B cell (primary cell): ENCODE results near the gene HEYL. TPM values are rescaled to one million over a fixed set of nuclear protein-coding genes. Genes with fewer than 3 reads are reported as not detected.

ENCODE experiments used
- ATAC-seq: fragments of 200-7000 bp; cut with Tn5 transposase; one replicate; pipeline ENCODE4 v1.10.0; 2021; ENCODE audit warnings: low read depth, mild to moderate bottlenecking, moderate number of reproducible peaks, moderate library complexity
- CTCF ChIA-PET: fragments of 350-600 bp; sonication (Branson Sonifier 250); formaldehyde crosslinking; loops from one replicate; lab custom pipeline; 2021; ENCODE audit warnings: antibody characterized with exemption, inconsistent platforms; lab: Charles Lee
- POLR2A ChIA-PET: fragments of 350-600 bp; sonication (Branson Sonifier 250); formaldehyde crosslinking; loops from one replicate; lab custom pipeline; 2021; ENCODE audit warnings: antibody characterized with exemption; lab: Charles Lee
- DNase-seq: peaks from one replicate; pipeline ENCODE4 v3.0.0; 2013
- H2AFZ ChIP-seq: 2 replicates; pipeline ENCODE4 v1.6.1; 2012; ENCODE audit warnings: mild to moderate bottlenecking, low read depth, low read length; ENCODE audit not compliant: insufficient read depth, poor library complexity, severe bottlenecking
- H3K27ac ChIP-seq, 2 donors: 1 replicate in 1 of 2; 2 replicates in 1 of 2; pipeline ENCODE4 v1.5.1; 2012 to 2013; ENCODE audit warnings: low read length in 2 of 2, mild to moderate bottlenecking in 2 of 2, moderate library complexity in 1 of 2
- H3K27me3 ChIP-seq, 4 experiments: fragments of 200-600 bp in 1 of 4; sonication (generic) in 1 of 4; replicated peaks in 1 of 4; 1 replicate in 2 of 4; 2 replicates in 2 of 4; pipeline versions ENCODE4 v1.6.1 to v1.7.0; 2013 to 2016; ENCODE audit warnings: low read length in 3 of 4, mild to moderate bottlenecking in 2 of 4, mixed read lengths in 1 of 4, moderate library complexity in 1 of 4; ENCODE audit not compliant: insufficient read depth in 4 of 4, control insufficient read depth in 3 of 4; ENCODE audit errors: control extremely low read depth in 1 of 4
- H3K36me3 ChIP-seq, 2 experiments: replicated peaks in 1 of 2; 1 replicate in 1 of 2; 2 replicates in 1 of 2; pipeline versions ENCODE4 v1.6.1 to v1.7.1; 2013; ENCODE audit warnings: low read length in 1 of 2; ENCODE audit not compliant: insufficient read depth in 2 of 2, control insufficient read depth in 1 of 2; ENCODE audit errors: control extremely low read depth in 1 of 2, extremely low read depth in 1 of 2
- H3K4me1 ChIP-seq, 2 donors: fragments of 200-600 bp in 1 of 2; sonication (generic) in 1 of 2; 1 replicate in 1 of 2; 2 replicates in 1 of 2; pipeline versions ENCODE4 v1.5.1 to v1.6.1; 2013 to 2017; ENCODE audit warnings: low read length in 2 of 2; ENCODE audit not compliant: control insufficient read depth in 2 of 2, insufficient read depth in 2 of 2
- H3K4me2 ChIP-seq: replicated peaks from 2 replicates; pipeline ENCODE3; 2012; ENCODE audit warnings: mild to moderate bottlenecking, low read depth, low read length; ENCODE audit not compliant: poor library complexity, severe bottlenecking
- H3K4me3 ChIP-seq, 5 experiments: fragments of 200-600 bp in 1 of 5; sonication (generic) in 1 of 5; 1 replicate in 3 of 5; 2 replicates in 2 of 5; pipeline versions ENCODE4 v1.5.1 to v1.7.0; 2011 to 2016; ENCODE audit warnings: low read length in 4 of 5, mild to moderate bottlenecking in 4 of 5, low read depth in 2 of 5, control low read depth in 1 of 5, moderate library complexity in 1 of 5; ENCODE audit not compliant: insufficient read depth in 1 of 5; ENCODE audit errors: control extremely low read depth in 1 of 5, extremely low read depth in 1 of 5
- H3K79me2 ChIP-seq: fragments of 200-600 bp; sonication (generic); one replicate; pipeline ENCODE4 v1.6.0; 2016; ENCODE audit warnings: low read length; ENCODE audit not compliant: control insufficient read depth, insufficient read depth
- H3K9ac ChIP-seq: fragments of 200-600 bp; sonication (generic); 2 replicates; pipeline ENCODE4 v1.6.1; 2017; ENCODE audit warnings: mild to moderate bottlenecking, low read length, moderate library complexity
- H3K9me3 ChIP-seq, 3 donors: one replicate each; pipeline versions ENCODE4 v1.6.1 to v1.7.1; 2013; ENCODE audit warnings: low read length in 2 of 3; ENCODE audit not compliant: control insufficient read depth in 2 of 3, insufficient read depth in 1 of 3; ENCODE audit errors: control extremely low read depth in 1 of 3
- H4K20me1 ChIP-seq: 2 replicates; pipeline ENCODE4 v1.6.0; 2012; ENCODE audit warnings: mild to moderate bottlenecking, low read length; ENCODE audit not compliant: insufficient read depth, control insufficient read depth, poor library complexity, severe bottlenecking
- H3K27ac Mint-ChIP-seq: one replicate; pipeline ENCODE4 v1.8.0; 2021; ENCODE audit warnings: mixed read lengths
- H3K27me3 Mint-ChIP-seq: one replicate; pipeline ENCODE4 v1.8.0; 2021; ENCODE audit warnings: mixed read lengths
- H3K4me1 Mint-ChIP-seq: one replicate; pipeline ENCODE4 v1.8.0; 2021; ENCODE audit warnings: mixed read lengths
- H3K4me3 Mint-ChIP-seq: one replicate; pipeline ENCODE4 v1.8.0; 2021; ENCODE audit warnings: mixed read lengths
- H3K9me3 Mint-ChIP-seq: one replicate; pipeline ENCODE4 v1.8.0; 2022; ENCODE audit warnings: mixed read lengths; ENCODE audit not compliant: insufficient read depth
- CTCF ChIP-seq: fragments of 200-600 bp; IDR thresholded peaks from one replicate; pipeline ENCODE4 v1.8.0; 2022; ENCODE audit warnings: antibody characterized with exemption, mild to moderate bottlenecking
- EZH2 ChIP-seq: IDR thresholded peaks from 2 replicates; pipeline ENCODE4 v1.6.1; 2012; ENCODE audit warnings: borderline replicate concordance, low read depth, mild to moderate bottlenecking, moderate library complexity, low read length; ENCODE audit not compliant: insufficient read depth, poor library complexity, severe bottlenecking
- WGBS: methylation state at CpG from one replicate; pipeline ENCODE4 v1.1.5; 2013; ENCODE audit warnings: missing lambda C conversion rate; ENCODE audit not compliant: insufficient coverage; 5-methylcytosine and 5-hydroxymethylcytosine counted together
- intact Hi-C: fragments of 100-400 bp; cut with micrococcal nuclease; formaldehyde crosslinking; loops from one replicate; pipeline ENCODE4 v1.10.0; 2022
- polyA plus RNA-seq: library from polyadenylated mRNA; depleted of rRNA; stranded (reverse); fragments of >200 nt; gene quantifications from 2 replicates; pipeline ENCODE4 v1.2.3, GENCODE V29; 2012
- total RNA-seq, 2 donors: library from RNA; stranded (reverse); fragments of 120-200 nt in 1 of 2; gene quantifications; 1 replicate in 1 of 2; 2 replicates in 1 of 2; pipeline versions ENCODE4 v1.2.3 to v1.2.4, GENCODE V29; 2013 to 2022

Gene HEYL
- total and polyA plus RNA-seq, 2 donors (not counting 1 experiment from before 2014, with no cell fraction given): 0.12 TPM; not detected in 1

GRCh38 chr1:39666772-39667171, 27.3 kb upstream of the HEYL start:
- Histone ChIP-seq H3K27ac (no peak overlapping the region), H3K4me1 (peaks cover 8 to 9% of the 10 kb centered on the region in 2 donors), H3K27me3 (peaks cover 0 to 29% (median 14%) of the 10 kb centered on the region in 4 experiments), H3K9ac (no peak overlapping the region), H3K79me2 (no peaks in the 10 kb centered on the region), H3K36me3 (no peaks in the 10 kb centered on the region), H2AFZ (no peak overlapping the region), H3K9me3 (no peaks in the 10 kb centered on the region), H4K20me1 (no peaks in the 10 kb centered on the region), H3K4me2 (no peak overlapping the region), H3K4me3 (no peak overlapping the region)
- peaks cover 5% of the 10 kb centered on the region for H3K4me1 Mint-ChIP-seq
- H3K4me3 Mint-ChIP-seq: no peak overlapping the region
- CTCF ChIA-PET: interaction anchor here (11.3 kb wide), 1 partner anchor 10 kb away, joined by 113 read pairs; no protein-coding TSS in a partner anchor
- no peaks in the 10 kb centered on the region for H3K9me3 Mint-ChIP-seq
- POLR2A ChIA-PET: no interaction called here
- WGBS: 66% methylated on average over 2 of the region's 3 CpGs
- no peak for ATAC-seq
- peaks cover 21% of the 10 kb centered on the region for H3K27me3 Mint-ChIP-seq
- TF ChIP-seq EZH2 (no peak), CTCF (no peak)
- H3K27ac Mint-ChIP-seq: no peak overlapping the region
- no peak for DNase-seq
- intact Hi-C loops: no loop called here

GRCh38 chr1:39663559-39663958, 24.1 kb upstream of the HEYL start:
- Histone ChIP-seq H3K4me1 (no peaks in the 10 kb centered on the region), H3K27ac (no peak overlapping the region), H3K4me3 (no peak overlapping the region), H3K36me3 (no peaks in the 10 kb centered on the region), H2AFZ (no peak overlapping the region), H3K4me2 (no peak overlapping the region), H3K27me3 (peaks cover 0 to 9% (median 1%) of the 10 kb centered on the region in 4 experiments), H4K20me1 (no peaks in the 10 kb centered on the region), H3K79me2 (no peaks in the 10 kb centered on the region), H3K9ac (no peak overlapping the region), H3K9me3 (no peaks in the 10 kb centered on the region)
- no peak for DNase-seq
- Mint-ChIP-seq H3K9me3 (no peaks in the 10 kb centered on the region), H3K4me1 (peaks cover 2% of the 10 kb centered on the region), H3K27me3 (peaks cover 4% of the 10 kb centered on the region), H3K4me3 (no peak overlapping the region), H3K27ac (no peak overlapping the region)
- intact Hi-C loops: no loop called here
- CTCF ChIA-PET: interaction anchor here (2.6 kb wide), 1 partner anchor 11 kb away, joined by 14 read pairs; no protein-coding TSS in a partner anchor
- POLR2A ChIA-PET: no interaction called here
- no peak for ATAC-seq
- 95% methylated on average over 3 of the region's 8 CpGs for WGBS
- TF ChIP-seq CTCF: no peak
- no peak for TF ChIP-seq EZH2
